ENCODE data around the gene FBXW9.

DNA sequence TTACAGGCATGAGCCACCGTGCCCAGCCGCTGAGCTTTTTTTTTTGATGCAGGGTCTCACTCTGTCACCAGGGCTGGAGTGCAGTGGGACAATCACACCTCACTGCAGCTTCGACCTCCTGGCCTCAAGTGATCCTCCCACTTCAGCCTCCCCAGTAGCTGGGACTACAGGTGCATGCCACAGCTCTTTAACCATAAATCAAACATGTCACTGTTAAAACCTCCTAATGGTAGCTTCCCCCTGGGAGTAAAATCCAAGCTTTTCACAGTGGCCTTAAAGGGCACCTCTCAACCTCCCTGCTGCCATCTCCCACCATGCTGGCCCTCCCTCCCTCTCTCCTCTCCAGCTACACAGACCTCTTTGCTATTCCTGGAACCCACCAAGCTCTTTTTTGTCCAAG is 10.6 kb downstream of the FBXW9 start:
- TF ChIP-seq, protein P1, sequence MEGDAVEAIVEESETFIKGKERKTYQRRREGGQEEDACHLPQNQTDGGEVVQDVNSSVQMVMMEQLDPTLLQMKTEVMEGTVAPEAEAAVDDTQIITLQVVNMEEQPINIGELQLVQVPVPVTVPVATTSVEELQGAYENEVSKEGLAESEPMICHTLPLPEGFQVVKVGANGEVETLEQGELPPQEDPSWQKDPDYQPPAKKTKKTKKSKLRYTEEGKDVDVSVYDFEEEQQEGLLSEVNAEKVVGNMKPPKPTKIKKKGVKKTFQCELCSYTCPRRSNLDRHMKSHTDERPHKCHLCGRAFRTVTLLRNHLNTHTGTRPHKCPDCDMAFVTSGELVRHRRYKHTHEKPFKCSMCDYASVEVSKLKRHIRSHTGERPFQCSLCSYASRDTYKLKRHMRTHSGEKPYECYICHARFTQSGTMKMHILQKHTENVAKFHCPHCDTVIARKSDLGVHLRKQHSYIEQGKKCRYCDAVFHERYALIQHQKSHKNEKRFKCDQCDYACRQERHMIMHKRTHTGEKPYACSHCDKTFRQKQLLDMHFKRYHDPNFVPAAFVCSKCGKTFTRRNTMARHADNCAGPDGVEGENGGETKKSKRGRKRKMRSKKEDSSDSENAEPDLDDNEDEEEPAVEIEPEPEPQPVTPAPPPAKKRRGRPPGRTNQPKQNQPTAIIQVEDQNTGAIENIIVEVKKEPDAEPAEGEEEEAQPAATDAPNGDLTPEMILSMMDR (IDR thresholded peaks at IDR 0.05; ENCODE audit: borderline replicate concordance, extremely low read depth, low read length, poor library complexity, severe bottlenecking): no peak
- TF ChIP-seq EZH2 (IDR thresholded peaks at IDR 0.05; ENCODE audit: borderline replicate concordance, low read depth, low read length, severe bottlenecking): no peak
